SK-N-SH (cell line): ENCODE data around the gene C11orf52.

Experiments
- CHD2 ChIP-seq: fragments of 150-350 bp; IDR thresholded peaks from 2 replicates; pipeline ENCODE4 v1.6.1; 2018; ENCODE audit warnings: low read length; ENCODE audit not compliant: partially characterized antibody
- CTCF ChIP-seq: fragments of 200-600 bp; sonication (generic); IDR thresholded peaks from 2 replicates; pipeline ENCODE4 v1.6.1; 2017; ENCODE audit warnings: antibody characterized with exemption, mild to moderate bottlenecking, moderate library complexity
- EP300 ChIP-seq, 2 experiments: IDR thresholded peaks; 2 replicates each; pipeline versions ENCODE4 v1.4.0 to v1.6.1; 2012; ENCODE audit warnings: borderline replicate concordance in 1 of 2, low read depth in 1 of 2, low read length in 1 of 2
- EZH2phosphoT487 ChIP-seq: fragments of 200-600 bp; sonication (generic); IDR thresholded peaks from 2 replicates; pipeline ENCODE4 v1.6.1; 2017; ENCODE audit warnings: low read depth, mixed run types, mild to moderate bottlenecking, antibody characterized with exemption, moderate library complexity, borderline replicate concordance
- GABPA ChIP-seq: IDR thresholded peaks from 2 replicates; pipeline ENCODE4 v1.4.0; 2012; ENCODE audit warnings: low read depth, mild to moderate bottlenecking
- IRF3 ChIP-seq: fragments of 150-350 bp; IDR thresholded peaks from 2 replicates; pipeline ENCODE4 v1.6.1; 2016; ENCODE audit warnings: mild to moderate bottlenecking, low read depth, low read length
- JUND ChIP-seq: IDR thresholded peaks from 2 replicates; pipeline ENCODE4 v1.4.0; 2012
- MAX ChIP-seq: IDR thresholded peaks from 2 replicates; pipeline ENCODE4 v1.4.0; 2012; ENCODE audit warnings: low read depth
- MEF2A ChIP-seq: IDR thresholded peaks from 2 replicates; pipeline ENCODE4 v1.4.0; 2012; ENCODE audit warnings: low read depth, borderline replicate concordance
- RAD21 ChIP-seq: IDR thresholded peaks from 2 replicates; pipeline ENCODE4 v1.6.1; 2012; ENCODE audit warnings: mild to moderate bottlenecking, low read length
- REST ChIP-seq: IDR thresholded peaks from 2 replicates; pipeline ENCODE4 v1.6.1; 2012; ENCODE audit warnings: mild to moderate bottlenecking, low read depth, low read length, moderate library complexity
- SMC3 ChIP-seq: IDR thresholded peaks from 2 replicates; pipeline ENCODE4 v1.6.1; 2012; ENCODE audit warnings: low read depth, low read length, improper control_type of control experiment

GRCh38 chr11:111909378-111909777 is 9.3 kb upstream of the C11orf52 start:
- TF ChIP-seq IRF3 (no peak), MAX (no peak), CTCF (no peak), MEF2A (no peak), GABPA (no peak), EZH2phosphoT487 (no peak), SMC3 (no peak), RAD21 (no peak), JUND (no peak), CHD2 (no peak), REST (no peak), EP300 (IDR thresholded peaks at IDR 0.05; ENCODE audit: borderline replicate concordance in 1 of 2, low read depth in 1 of 2, low read length in 1 of 2) (no peak)
